K562 (cell line): ENCODE data around the gene POMGNT1. TPM values are rescaled to one million over a fixed set of nuclear protein-coding genes. Genes with fewer than 3 reads are reported as not detected.

Experiments used
- BRCA1 ChIP-seq, 2 experiments: fragments of 450-650 bp in 1 of 2; sonication (generic) in 1 of 2; formaldehyde crosslinking in 1 of 2; IDR thresholded peaks; 2 replicates each; pipeline versions ENCODE4 v1.5.0 to v1.6.1; 2017 to 2020; ENCODE audit warnings: mild to moderate bottlenecking in 1 of 2, missing genetic modification reagents in 1 of 2
- CBX1 ChIP-seq: sonication (generic); IDR thresholded peaks from 2 replicates; pipeline ENCODE4 v1.6.1; 2016; ENCODE audit warnings: antibody characterized with exemption, low read depth, mild to moderate bottlenecking
- CCAR2 ChIP-seq: fragments of 200-400 bp; formaldehyde crosslinking; IDR thresholded peaks from 2 replicates; pipeline ENCODE4 v1.6.1; 2017; ENCODE audit warnings: mild to moderate bottlenecking, low read depth, low read length
- EWSR1 ChIP-seq: fragments of 450-650 bp; IDR thresholded peaks from 2 replicates; pipeline ENCODE4 v1.6.1; 2018; ENCODE audit warnings: borderline replicate concordance, mild to moderate bottlenecking, low read depth, moderate library complexity; ENCODE audit not compliant: partially characterized antibody
- FOXP1 ChIP-seq: sonication (generic); formaldehyde crosslinking; IDR thresholded peaks from 2 replicates; pipeline ENCODE4 v1.8.0; 2022; ENCODE audit warnings: mild to moderate bottlenecking, missing genetic modification reagents
- FUS ChIP-seq: fragments of 200-400 bp; formaldehyde crosslinking; optimal IDR thresholded peaks from 2 replicates; pipeline ENCODE3; 2017; ENCODE audit warnings: low read depth, low read length
- HMGN3 ChIP-seq: IDR thresholded peaks from 2 replicates; pipeline ENCODE4 v1.6.1; 2011; ENCODE audit warnings: borderline replicate concordance, low read depth, mild to moderate bottlenecking, mixed read lengths, low read length; ENCODE audit not compliant: insufficient read length; ENCODE audit errors: extremely low read depth
- MAFG ChIP-seq: fragments of 450-650 bp; conservative IDR thresholded peaks from 2 replicates; pipeline ENCODE4 v1.6.1; 2016; ENCODE audit warnings: missing genetic modification characterization, missing compliant biosample characterization
- NFE2L1 ChIP-seq: fragments of 450-650 bp; IDR thresholded peaks from 2 replicates; pipeline ENCODE4 v1.6.1; 2016; ENCODE audit warnings: missing genetic modification characterization, low read depth, mild to moderate bottlenecking, missing compliant biosample characterization, moderate library complexity, borderline replicate concordance
- RBFOX2 ChIP-seq: fragments of 200-400 bp; formaldehyde crosslinking; IDR thresholded peaks from 2 replicates; pipeline ENCODE4 v1.6.1; 2017; ENCODE audit warnings: low read depth, mild to moderate bottlenecking, low read length, moderate library complexity
- RBM39 ChIP-seq: fragments of 200-400 bp; formaldehyde crosslinking; optimal IDR thresholded peaks from 2 replicates; pipeline ENCODE3; 2018; ENCODE audit warnings: low read depth, low read length
- SMARCB1 ChIP-seq: IDR thresholded peaks from 2 replicates; pipeline ENCODE4 v1.6.1; 2011; ENCODE audit warnings: improper control_type of control experiment, low read depth; ENCODE audit not compliant: insufficient read length
- SRSF1 ChIP-seq: fragments of 200-400 bp; formaldehyde crosslinking; IDR thresholded peaks from 2 replicates; pipeline ENCODE4 v1.6.1; 2017; ENCODE audit warnings: mild to moderate bottlenecking, low read depth, low read length, moderate library complexity
- SRSF3 ChIP-seq: fragments of 200-400 bp; formaldehyde crosslinking; IDR thresholded peaks from 2 replicates; pipeline ENCODE4 v1.6.1; 2016; ENCODE audit warnings: mild to moderate bottlenecking, low read length, moderate library complexity; ENCODE audit not compliant: insufficient read depth
- TAF7 ChIP-seq: fragments of 450-650 bp; IDR thresholded peaks from 2 replicates; pipeline ENCODE4 v1.6.1; 2016; ENCODE audit warnings: missing genetic modification characterization, missing compliant biosample characterization
- THRAP3 ChIP-seq: fragments of 450-650 bp; IDR thresholded peaks from 2 replicates; pipeline ENCODE4 v1.6.1; 2016; ENCODE audit warnings: mild to moderate bottlenecking, inconsistent platforms, borderline replicate concordance
- ZBTB17 ChIP-seq: fragments of 450-650 bp; formaldehyde crosslinking; IDR thresholded peaks from 2 replicates; pipeline ENCODE4 v1.4.0; 2020; ENCODE audit warnings: mild to moderate bottlenecking
- ZBTB7A ChIP-seq: IDR thresholded peaks from 2 replicates; pipeline ENCODE4 v1.6.1; 2011; ENCODE audit warnings: low read depth, mild to moderate bottlenecking, low read length, moderate library complexity, borderline replicate concordance; ENCODE audit not compliant: control insufficient read depth
- ZNF197 ChIP-seq: fragments of 200-800 bp; sonication (Bioruptor generic); IDR thresholded peaks from 2 replicates; pipeline ENCODE4 v1.6.1; 2016; ENCODE audit warnings: low read depth, missing genetic modification characterization, missing compliant biosample characterization
- polyA plus RNA-seq, 8 experiments: library from polyadenylated mRNA; depleted of rRNA in 4 of 8; stranded (reverse) in 5 of 8; unstranded in 3 of 8; fragments of >200 nt; fragmentation: Nextera tagmentation in 2 of 8; fragmentation: Illumina TruSeq in 1 of 8; extraction: Ambion mirVana in 2 of 8; extraction: Trizol in 1 of 8; gene quantifications; 2 replicates each; pipeline versions ENCODE4 v1.2.1 to v1.2.3, GENCODE V29; 2011 to 2014; ENCODE audit warnings: inconsistent platforms in 1 of 8, missing spikeins in 1 of 8
- total RNA-seq, 7 experiments: library from RNA; depleted of rRNA in 6 of 7; stranded (reverse); fragments of >200 nt in 6 of 7; fragmentation: Illumina TruSeq in 2 of 7; extraction: Trizol in 2 of 7; gene quantifications; 2 replicates each; pipeline versions ENCODE4 v1.2.1 to v1.2.3, GENCODE V29; 2011 to 2021; ENCODE audit warnings: low replicate concordance in 1 of 7
- TF ChIP-seq, protein P1 (sequence below): fragments of 450-650 bp; IDR thresholded peaks from 2 replicates; pipeline ENCODE4 v1.6.1; 2017; ENCODE audit warnings: antibody characterized with exemption, mild to moderate bottlenecking
- TF ChIP-seq, protein P2 (sequence below): fragments of 200-800 bp; sonication (Bioruptor generic); IDR thresholded peaks from 2 replicates; pipeline ENCODE4 v1.6.1; 2017; ENCODE audit warnings: missing genetic modification characterization, missing compliant biosample characterization
- TF ChIP-seq, protein P3 (sequence below): fragments of 250-450 bp; sonication (Bioruptor Pico); IDR thresholded peaks from 2 replicates; pipeline ENCODE4 v1.4.0; 2020

POMGNT1 gene
- total and polyA plus RNA-seq, 9 of the 15 experiments (the other 6 are each of a cell fraction or from before 2014, with no cell fraction given) = 14.1 to 58.9 (median 37.8) TPM

- TF ChIP-seq, protein P1, sequence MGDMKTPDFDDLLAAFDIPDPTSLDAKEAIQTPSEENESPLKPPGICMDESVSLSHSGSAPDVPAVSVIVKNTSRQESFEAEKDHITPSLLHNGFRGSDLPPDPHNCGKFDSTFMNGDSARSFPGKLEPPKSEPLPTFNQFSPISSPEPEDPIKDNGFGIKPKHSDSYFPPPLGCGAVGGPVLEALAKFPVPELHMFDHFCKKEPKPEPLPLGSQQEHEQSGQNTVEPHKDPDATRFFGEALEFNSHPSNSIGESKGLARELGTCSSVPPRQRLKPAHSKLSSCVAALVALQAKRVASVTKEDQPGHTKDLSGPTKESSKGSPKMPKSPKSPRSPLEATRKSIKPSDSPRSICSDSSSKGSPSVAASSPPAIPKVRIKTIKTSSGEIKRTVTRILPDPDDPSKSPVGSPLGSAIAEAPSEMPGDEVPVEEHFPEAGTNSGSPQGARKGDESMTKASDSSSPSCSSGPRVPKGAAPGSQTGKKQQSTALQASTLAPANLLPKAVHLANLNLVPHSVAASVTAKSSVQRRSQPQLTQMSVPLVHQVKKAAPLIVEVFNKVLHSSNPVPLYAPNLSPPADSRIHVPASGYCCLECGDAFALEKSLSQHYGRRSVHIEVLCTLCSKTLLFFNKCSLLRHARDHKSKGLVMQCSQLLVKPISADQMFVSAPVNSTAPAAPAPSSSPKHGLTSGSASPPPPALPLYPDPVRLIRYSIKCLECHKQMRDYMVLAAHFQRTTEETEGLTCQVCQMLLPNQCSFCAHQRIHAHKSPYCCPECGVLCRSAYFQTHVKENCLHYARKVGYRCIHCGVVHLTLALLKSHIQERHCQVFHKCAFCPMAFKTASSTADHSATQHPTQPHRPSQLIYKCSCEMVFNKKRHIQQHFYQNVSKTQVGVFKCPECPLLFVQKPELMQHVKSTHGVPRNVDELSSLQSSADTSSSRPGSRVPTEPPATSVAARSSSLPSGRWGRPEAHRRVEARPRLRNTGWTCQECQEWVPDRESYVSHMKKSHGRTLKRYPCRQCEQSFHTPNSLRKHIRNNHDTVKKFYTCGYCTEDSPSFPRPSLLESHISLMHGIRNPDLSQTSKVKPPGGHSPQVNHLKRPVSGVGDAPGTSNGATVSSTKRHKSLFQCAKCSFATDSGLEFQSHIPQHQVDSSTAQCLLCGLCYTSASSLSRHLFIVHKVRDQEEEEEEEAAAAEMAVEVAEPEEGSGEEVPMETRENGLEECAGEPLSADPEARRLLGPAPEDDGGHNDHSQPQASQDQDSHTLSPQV = no peak
- TF ChIP-seq ZBTB17 (CRISPR knock-in tag) = peak; percentile 100
- TF ChIP-seq CCAR2 = no peak
- TF ChIP-seq SRSF1 = no peak
- TF ChIP-seq SRSF3 = no peak
- TF ChIP-seq, protein P2, sequence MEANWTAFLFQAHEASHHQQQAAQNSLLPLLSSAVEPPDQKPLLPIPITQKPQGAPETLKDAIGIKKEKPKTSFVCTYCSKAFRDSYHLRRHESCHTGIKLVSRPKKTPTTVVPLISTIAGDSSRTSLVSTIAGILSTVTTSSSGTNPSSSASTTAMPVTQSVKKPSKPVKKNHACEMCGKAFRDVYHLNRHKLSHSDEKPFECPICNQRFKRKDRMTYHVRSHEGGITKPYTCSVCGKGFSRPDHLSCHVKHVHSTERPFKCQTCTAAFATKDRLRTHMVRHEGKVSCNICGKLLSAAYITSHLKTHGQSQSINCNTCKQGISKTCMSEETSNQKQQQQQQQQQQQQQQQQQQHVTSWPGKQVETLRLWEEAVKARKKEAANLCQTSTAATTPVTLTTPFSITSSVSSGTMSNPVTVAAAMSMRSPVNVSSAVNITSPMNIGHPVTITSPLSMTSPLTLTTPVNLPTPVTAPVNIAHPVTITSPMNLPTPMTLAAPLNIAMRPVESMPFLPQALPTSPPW (CRISPR knock-in tag) = peak; percentile 95
- TF ChIP-seq THRAP3 = no peak
- peak; percentile 17 for TF ChIP-seq HMGN3
- no peak for TF ChIP-seq ZNF197 (CRISPR knock-in tag)
- TF ChIP-seq CBX1 = no peak
- no peak for TF ChIP-seq NFE2L1 (tag)
- TF ChIP-seq, protein P3, sequence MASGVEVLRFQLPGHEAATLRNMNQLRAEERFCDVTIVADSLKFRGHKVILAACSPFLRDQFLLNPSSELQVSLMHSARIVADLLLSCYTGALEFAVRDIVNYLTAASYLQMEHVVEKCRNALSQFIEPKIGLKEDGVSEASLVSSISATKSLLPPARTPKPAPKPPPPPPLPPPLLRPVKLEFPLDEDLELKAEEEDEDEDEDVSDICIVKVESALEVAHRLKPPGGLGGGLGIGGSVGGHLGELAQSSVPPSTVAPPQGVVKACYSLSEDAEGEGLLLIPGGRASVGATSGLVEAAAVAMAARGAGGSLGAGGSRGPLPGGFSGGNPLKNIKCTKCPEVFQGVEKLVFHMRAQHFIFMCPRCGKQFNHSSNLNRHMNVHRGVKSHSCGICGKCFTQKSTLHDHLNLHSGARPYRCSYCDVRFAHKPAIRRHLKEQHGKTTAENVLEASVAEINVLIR (CRISPR knock-in tag) = no peak
- no peak for TF ChIP-seq EWSR1
- TF ChIP-seq TAF7 = no peak; the same call in none of the 2 replicates
- no peak for TF ChIP-seq FOXP1 (CRISPR knock-in tag)
- TF ChIP-seq BRCA1 (IDR thresholded peaks at IDR 0.05) = no peak
- TF ChIP-seq BRCA1 (CRISPR knock-in tag; IDR thresholded peaks at IDR 0.05) = no peak
- TF ChIP-seq RBM39 = no peak
- no peak for TF ChIP-seq SMARCB1
- TF ChIP-seq RBFOX2 = peak; percentile 94
- TF ChIP-seq ZBTB7A = no peak; the same call in 1 of the 2 replicates
- TF ChIP-seq MAFG (tag) = no peak
- no peak for TF ChIP-seq FUS
These were observed 49.3 kb upstream of the POMGNT1 start, which contains the start of gene RAD54L (continued) for GRCh38 chr1:46247436-46248121.
